ENCODE results near the gene ADAMTS15.

The ADAMTS15 gene

DNA sequence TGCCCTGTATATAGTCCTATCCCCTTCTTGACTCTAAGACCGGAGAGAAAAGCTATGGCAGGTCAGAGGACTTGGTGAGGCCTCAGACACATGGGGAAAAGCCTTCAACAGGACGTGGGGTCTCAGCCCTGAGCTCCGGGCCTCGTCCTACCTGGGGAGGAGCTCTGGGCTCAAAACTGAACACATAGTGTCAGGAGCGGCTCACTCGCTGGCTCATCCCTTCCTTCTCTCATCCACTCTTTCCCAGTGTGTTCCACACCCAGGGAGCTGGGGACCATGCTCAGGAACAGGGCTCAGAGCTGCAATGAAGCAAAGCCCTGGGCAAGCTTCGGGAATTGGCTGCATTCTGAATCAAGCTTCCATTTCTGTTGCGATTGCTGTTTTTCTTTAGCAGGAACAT lies 14.5 kb downstream of the ADAMTS15 start:
- DNase-seq (ENCODE audit: low read depth), result no peak

DNA sequence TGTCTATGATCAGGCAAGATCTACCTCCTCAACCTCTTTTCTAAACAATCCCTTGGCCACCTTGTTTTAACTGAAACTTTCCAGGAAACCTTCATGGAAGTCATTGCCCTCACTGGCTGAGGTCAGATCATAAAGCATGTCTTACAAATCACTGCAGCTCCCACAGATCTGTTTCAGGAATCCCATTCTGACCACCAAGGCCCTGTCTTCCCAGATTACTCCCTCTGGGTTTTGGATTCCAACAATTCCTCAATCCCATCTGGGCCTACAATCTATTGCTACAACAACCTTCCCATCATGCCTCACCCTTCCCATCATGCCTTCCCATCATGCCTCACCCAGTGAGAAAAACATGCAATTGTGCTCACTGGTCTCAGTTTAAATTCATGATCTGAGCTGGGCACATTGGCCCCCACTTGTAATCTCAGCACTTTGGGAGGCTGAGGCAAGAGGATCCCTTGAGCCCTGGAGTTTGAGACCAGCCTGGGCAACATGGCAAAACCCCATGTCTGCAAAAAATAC lies 15.9 kb downstream of the ADAMTS15 start:
- DNase-seq (ENCODE audit: low read depth), result no peak

DNA sequence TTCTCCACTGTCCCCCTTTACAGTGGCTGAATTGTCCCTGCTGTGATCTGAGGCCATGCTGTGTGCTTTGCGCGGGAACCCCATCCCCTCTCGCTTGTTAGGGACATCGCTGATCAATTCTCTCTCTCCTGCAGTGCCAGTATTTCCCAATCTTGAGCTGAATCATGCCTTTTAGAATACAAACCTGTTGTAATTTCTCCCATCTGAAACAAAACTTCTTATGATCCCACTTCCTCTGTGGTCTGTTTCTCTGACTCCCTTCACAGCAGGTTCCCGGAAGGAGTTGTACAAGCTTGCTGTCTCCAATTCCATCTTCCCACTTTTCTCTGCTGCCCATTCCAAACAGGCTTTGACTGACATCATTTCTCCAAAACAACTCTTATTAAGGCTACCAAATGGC lies 16.8 kb downstream of the ADAMTS15 start:
- DNase-seq (ENCODE audit: low read depth), result no peak

DNA sequence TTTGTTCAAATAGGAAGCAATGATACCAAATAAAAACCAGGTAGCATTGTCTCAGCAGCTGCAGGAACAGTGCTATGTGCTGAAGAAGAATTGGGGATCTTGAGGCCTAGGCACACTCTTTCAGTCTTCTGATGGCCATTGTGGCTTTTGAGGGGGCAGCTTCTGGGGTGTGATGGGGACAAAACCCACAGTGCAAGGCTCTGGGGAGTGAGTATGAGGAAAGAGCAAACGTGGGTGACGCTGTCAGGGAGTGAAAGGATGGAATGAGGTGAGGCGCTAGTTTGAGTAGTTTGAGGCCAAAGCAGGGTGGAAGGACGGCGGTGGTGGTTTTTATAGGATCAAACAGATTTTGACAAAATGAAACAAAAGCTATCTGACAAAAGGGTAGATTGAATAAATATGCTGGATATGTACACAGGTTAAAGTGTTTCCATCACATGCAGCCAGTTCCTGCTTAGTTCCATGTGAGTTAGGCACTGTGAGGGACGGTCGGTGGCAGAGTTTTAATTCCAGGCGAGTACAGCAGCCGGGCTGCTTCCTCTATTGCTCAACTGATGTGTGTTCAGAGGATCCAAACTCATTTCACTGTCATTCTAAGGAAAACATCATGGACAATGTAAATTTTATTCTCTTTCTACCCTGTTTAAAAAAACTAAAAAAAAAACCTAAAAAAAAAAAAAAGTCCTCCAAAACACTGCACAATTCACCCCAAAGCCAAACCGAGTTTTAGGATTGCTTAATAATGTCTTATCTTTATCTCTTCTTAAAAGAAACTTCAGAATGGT lies 18.9 kb downstream of the ADAMTS15 start:
- DNase-seq (ENCODE audit: low read depth), result no peak

DNA sequence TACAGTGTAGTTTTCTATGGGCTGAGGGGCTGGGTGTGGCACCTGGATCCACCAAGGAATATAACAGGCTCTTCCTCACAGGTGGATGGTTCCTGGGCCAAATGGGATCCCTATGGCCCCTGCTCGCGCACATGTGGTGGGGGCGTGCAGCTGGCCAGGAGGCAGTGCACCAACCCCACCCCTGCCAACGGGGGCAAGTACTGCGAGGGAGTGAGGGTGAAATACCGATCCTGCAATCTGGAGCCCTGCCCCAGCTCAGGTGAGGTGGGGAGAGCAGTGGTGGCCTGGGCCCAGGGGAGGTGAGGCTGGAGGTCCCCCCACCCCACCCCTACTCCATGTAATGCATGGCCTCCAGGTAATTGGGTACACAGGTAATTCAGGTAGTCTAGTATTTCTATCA lies 20.7 kb downstream of the ADAMTS15 start:
- DNase-seq (ENCODE audit: low read depth), result no peak

DNA sequence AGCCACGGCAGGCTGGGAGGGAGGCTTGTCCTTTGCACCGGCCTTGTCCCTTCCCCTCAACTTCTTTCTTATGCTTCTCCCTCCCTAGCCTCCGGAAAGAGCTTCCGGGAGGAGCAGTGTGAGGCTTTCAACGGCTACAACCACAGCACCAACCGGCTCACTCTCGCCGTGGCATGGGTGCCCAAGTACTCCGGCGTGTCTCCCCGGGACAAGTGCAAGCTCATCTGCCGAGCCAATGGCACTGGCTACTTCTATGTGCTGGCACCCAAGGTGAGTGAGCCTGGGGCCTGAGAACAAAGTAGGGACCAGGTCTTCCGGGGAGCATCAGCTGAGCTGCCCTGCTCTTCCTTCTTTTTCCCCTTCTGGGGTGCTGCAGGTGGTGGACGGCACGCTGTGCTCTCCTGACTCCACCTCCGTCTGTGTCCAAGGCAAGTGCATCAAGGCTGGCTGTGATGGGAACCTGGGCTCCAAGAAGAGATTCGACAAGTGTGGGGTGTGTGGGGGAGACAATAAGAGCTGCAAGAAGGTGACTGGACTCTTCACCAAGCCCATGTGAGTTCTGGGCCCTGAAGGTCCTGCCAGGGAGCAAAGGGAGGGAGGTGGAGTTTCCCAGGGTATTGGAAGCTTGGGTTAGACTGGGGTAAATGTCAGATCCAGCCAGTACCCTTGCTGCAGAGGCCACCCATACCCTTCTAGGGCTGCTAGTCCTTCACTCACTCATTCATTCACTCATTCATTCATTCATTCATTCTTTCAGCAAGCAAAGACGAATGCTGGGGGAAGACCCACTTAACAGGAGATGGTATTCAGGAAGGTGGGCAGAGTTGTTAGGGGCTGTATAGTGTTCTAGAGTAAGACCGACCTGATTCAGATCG lies 22.6 kb downstream of the ADAMTS15 start:
- DNase-seq (ENCODE audit: low read depth), result no peak

DNA sequence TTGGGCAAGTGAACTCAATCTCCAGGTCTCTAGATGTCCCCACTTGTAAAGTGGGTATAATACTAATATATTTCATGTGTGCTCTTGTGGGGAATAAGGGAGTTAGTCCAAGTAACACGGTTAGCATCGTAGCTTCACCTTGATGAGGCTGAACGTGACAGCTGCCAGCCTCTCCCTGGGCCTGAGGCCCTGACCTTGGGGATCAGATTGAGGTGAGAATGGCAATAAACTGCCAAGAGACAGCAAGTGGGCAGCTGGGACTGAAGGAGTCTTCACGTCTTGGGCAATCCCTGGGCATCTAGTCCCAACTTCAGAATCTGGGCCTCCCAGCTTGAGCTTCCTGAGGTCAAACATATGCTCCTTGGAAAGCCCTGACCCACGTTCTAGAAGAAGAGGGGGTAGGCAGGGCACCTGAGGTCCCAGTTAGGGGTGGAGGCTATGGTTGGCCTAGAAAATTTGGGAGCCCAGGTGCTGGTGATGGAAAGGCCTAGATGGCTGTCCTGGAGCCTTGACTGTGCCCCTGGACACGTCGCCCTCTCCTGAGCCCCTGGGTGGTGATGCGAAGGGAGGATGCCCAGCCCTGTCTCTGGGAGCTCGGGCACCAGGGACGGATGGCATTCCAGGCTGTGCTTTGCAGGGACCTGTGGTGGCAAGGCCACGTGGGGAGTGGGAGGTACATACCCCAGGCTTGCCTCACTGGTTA lies 23.4 kb downstream of the ADAMTS15 start:
- DNase-seq (ENCODE audit: low read depth), result no peak

DNA sequence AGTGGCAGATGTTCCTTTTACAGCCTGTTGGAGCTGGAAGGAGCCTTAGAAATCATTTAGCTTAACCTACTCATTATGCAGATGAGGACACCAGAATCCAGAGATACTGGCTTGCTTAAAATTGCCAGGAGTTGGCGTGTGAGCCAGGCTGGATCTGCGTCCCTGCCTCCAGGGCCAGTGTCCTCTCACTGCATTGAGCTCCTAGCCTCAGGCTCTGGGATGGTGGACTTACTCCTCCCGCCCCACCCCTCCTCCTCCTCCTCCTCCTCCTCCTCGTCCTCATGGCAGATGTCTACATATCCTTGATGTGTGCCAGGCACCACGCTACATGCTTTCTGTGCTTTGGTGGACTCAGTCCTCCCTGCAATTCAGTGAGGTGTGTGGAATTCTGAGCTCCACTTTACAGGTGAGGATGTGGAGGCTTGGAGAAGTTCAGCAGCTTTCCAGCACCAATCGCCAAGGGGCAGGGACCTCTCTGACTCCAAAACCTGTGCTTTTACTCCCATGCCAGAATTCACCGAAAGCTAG lies 24.1 kb downstream of the ADAMTS15 start:
- no peak for DNase-seq (ENCODE audit: low read depth)

DNA sequence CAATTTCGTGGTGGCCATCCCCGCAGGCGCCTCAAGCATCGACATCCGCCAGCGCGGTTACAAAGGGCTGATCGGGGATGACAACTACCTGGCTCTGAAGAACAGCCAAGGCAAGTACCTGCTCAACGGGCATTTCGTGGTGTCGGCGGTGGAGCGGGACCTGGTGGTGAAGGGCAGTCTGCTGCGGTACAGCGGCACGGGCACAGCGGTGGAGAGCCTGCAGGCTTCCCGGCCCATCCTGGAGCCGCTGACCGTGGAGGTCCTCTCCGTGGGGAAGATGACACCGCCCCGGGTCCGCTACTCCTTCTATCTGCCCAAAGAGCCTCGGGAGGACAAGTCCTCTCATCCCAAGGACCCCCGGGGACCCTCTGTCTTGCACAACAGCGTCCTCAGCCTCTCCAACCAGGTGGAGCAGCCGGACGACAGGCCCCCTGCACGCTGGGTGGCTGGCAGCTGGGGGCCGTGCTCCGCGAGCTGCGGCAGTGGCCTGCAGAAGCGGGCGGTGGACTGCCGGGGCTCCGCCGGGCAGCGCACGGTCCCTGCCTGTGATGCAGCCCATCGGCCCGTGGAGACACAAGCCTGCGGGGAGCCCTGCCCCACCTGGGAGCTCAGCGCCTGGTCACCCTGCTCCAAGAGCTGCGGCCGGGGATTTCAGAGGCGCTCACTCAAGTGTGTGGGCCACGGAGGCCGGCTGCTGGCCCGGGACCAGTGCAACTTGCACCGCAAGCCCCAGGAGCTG lies 24.8 kb downstream of the ADAMTS15 start:
- no peak for DNase-seq (ENCODE audit: low read depth)

DNA sequence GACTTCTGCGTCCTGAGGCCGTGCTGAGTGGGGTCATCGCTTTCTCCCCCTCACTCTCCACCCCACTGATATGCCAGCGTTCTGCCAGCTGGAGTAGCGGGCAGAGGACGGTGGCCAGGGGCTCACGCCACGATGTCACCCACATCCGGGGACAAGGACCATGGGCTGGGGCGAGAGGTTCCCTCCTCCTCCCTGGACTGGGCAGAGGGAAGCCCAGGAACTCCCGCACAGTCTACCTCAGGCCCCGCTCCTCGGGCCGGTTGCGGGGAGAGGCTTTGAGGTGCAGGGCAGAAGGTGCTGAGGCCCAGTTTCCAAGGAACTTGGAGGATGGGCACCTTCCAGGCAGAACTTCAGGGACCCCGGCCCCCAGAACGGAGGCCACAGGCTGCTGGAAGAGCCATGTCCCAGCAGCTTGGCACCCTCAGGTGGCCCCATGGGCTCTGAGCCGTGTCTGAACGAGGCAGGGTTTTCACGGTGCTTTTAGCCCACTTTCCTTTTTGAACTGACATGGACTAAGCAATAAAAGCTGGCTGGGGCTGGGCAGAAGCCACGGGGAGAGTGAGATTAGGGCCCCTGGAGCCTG lies 25.4 kb downstream of the ADAMTS15 start:
- DNase-seq (ENCODE audit: low read depth), result no peak

DNA sequence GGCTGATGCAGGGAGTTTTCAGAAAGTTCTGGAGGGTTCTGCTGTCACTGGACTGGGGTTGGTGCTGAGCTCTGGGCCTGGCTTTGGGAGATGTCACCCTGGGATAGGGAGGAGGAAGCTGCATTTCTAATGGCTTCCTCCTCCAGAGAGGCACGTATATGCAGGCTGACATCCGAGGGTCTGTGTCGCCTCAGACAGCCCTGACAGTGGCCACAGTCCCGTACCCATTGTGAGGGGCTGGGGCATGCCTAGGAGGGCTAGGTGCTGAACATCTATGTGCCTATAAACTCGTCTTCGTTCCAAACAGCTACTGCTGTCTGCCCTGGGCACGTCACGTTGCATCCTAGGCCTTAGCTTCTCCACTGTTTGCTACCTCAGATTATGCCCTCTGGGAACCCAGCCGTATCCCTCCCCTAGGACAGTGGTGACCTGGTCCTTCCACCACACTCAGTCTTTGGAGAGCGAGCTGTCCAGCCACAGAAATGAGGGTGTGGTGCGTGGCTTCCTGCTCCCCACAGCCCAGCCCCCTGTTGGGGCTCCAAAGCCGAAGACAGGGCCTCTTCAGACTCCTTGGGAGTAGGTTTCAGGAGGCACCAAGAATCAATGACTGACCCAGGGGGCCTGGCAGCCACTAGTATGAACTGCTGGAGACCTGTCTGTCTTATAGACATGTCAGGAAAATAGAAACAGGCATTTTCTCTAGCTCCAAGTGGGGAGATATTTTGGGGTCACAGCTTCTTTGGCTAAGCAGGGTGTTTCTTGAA lies 26.4 kb downstream of the ADAMTS15 start:
- no peak for DNase-seq (ENCODE audit: low read depth)

DNA sequence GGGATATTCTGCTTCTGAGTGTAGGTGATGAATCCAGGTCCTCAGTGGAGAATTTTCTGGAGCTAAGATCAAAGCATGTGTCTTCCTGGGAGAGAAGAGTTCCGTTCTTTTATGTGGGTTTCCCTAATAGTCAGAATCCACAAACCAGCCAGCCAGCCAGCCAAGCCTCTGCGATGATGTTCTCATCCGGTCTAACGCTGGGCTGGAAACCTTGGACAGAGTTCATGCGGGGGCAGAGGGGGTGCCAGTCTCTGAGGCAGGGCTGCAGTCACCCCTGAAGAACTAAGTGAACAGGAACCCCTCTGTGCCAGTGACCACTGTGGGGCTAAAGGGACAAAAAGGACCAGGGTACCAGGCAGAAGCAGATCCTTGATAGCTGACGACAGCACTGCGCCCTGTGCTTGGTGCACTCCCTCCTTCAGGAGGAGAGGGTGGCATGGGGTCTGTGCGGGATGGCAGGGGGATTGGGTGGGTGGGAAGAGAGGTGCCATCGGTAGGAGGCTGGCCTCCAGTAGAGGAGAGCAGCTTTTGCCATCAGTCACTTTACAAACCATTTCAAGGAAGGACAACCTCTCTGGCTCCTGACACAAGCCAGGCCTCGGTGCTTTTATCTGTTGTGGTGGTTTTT lies 27.1 kb downstream of the ADAMTS15 start:
- DNase-seq (ENCODE audit: low read depth), result no peak

DNA sequence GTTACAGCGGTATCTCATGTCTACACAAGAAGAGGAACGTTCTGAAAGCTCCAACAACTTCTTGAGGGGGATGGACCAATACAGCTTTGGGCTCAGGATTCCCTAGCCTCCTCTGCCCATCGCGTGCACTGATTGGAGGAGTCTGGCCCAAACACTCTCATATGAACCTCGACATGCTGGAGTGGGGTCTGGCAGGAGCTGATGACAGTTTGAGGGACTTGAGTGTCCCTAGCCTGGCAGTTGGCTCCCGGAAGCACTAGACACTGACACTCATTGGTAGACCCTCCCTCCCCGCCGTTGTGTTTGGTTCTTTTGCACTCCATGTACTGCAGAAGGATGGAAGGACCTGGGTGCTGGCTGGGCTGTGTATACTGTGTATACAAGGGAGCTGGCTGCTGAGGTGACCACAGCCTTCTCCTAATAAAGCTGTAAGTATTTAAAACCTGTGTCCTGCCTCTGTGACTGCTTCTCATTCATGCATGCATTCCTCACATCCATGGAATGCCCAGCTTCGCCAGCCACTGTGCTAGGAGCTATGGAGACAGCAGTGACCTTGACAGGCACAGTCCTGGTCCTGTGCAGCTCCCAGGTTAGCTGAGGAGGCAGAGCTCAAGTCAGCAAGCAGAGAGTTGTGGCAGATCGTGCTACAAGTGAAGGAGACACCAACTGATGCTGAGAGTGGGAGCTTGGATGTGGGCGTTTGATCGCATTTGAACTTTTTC lies 27.9 kb downstream of the ADAMTS15 start:
- no peak for DNase-seq (ENCODE audit: low read depth)

DNA sequence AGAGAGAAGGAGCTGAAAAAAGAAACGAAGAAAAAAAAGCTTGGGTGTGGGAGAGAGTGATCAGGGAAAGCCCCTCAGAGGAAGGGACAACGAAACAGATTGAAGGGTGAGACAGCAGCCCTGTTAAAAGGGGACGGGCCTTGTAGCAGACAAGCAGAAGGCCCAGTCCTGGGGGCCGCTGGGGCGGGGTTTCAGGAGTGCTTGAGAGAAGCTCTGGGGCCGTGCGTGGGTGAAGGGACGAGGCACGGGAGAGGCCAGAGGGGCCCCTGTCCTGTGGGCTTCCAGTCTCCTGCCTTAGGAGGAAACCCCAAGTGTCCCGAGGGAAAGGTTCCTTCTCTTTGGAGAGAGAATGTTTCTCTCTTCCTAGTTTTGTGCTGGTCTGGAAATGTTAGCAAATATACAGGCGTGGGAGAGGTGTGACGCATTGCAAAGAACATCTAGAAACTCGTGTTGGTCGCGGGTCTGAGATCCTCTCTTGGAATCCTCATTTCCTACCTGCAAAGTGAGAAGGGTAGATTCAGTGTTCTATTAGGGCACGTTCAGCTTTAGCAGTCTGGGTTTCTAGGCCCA lies 28.6 kb downstream of the ADAMTS15 start:
- DNase-seq (ENCODE audit: low read depth), result no peak

DNA sequence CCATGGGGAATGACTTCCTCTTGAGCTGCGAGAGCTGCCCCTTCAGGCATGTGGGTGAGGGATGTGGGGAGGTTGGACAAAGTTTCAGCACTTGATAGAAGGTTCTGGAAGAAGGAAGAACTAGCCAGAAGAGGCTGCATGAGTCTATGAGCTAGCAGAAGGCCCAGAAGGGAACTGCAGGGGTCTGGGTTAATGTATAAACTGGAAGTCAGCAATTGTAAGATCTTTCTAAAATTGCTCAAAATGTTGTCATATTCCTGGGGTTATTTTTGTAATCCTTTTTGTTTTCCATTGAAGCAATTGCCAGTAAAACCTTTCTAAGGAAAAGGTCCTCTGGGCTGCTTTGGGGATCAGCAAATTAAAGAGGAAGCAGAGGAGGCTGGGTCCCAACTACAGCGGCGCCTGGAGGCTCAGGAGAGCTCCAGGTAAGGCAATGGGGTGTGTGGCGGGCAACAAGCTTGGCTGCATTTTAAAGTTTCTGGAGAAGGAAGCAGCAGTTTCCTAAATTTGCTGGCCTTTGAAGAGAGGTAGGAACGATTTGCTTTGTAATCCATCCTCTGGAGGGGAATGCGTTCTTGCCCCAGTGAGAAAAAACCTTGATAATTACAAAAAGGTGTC lies 29.2 kb downstream of the ADAMTS15 start:
- no peak for DNase-seq (ENCODE audit: low read depth)

DNA sequence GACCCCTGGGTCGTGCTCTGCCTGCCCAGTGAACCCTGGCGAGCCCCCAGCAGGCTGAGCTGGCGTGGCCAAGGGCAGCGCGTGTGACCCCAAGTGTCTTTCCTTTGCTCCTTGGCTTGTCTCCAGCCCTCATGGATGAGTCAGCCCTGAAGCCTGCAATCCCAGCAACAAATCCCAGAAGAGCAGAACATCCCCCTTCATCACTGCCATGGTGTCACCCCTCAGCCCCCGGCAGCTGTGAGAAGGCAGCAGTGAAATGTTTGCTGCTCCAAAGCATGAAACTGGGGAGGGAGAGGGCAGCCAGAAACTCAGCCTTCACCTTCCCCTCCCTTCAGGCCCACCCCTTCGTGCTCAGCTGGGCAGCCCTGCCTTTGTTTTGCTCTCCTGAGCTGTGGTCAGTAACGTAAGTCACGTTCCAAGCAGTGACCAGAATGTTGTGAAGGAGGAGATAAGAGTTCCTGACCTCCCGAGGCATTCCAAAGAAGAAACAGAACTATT lies 29.8 kb downstream of the ADAMTS15 start:
- DNase-seq (ENCODE audit: low read depth), result no peak

DNA sequence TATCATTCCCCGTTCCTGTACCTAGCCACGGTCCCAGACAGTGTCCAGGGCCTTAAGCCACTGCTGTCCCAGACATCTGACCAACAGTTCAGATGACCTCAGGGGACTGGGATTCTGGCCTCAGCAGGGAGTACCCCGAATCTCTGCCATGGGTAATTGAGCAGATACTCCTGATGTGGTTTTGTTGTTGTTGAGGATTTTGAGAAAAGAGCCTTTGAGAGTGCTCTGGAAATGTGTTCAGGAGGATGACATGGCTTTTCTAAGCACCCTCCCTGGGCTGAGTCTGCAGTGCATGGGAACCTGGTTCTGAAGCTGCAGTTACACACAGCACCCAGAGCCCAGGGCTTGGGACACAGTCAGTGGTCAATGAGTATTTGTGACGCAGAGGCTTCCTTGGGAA lies 30.4 kb downstream of the ADAMTS15 start:
- no peak for DNase-seq (ENCODE audit: low read depth)

DNA sequence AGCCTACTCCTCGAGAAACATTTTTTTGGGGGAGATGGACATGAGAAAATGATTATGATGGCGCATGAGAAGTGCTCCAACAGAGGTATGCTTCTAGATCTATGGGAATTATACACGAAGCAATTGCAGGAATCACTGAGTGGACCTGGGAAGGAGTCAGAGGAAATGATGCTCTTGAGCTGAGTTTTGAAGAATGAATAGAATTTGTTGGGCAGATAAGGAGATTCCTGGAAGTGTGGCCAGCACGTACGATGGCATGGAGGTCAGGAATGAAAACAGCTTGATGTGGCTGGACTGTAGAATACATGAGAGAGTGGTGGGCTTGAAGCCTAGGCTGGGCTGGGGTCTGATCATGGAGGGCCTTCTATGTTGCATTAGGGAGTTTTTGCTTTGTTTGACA lies 31.7 kb downstream of the ADAMTS15 start:
- DNase-seq (ENCODE audit: low read depth), result no peak
